Activated naive CD8-positive, alpha-beta T cell treated with anti-CD3 and anti-CD28 coated beads, Interleukin-2, amount 10 ng/mL, durations not matched to agents 7 days and 5 days (primary cell): ENCODE measurements around the gene FOXK1. TPM values are rescaled to one million over a fixed set of nuclear protein-coding genes. Genes with fewer than 3 reads are reported as not detected.

ENCODE experiments used
- ATAC-seq: fragments of 150-1000 bp; cut with Tn5 transposase; one replicate; pipeline ENCODE4 v1.10.0; 2021; ENCODE audit warnings: low read depth, moderate library complexity
- POLR2A ChIA-PET: fragments of 350-600 bp; sonication (Branson Sonifier 250); formaldehyde crosslinking; loops from one replicate; lab custom pipeline; 2021; ENCODE audit warnings: antibody characterized with exemption; lab: Charles Lee
- DNase-seq: peaks from one replicate; pipeline ENCODE4 v3.0.0; 2021
- H3K27ac Mint-ChIP-seq: one replicate; pipeline ENCODE4 v1.8.0; 2022; ENCODE audit warnings: mild to moderate bottlenecking, mixed read lengths
- H3K27me3 Mint-ChIP-seq: one replicate; pipeline ENCODE4 v1.8.0; 2022; ENCODE audit warnings: mild to moderate bottlenecking, moderate library complexity, mixed read lengths
- H3K36me3 Mint-ChIP-seq: one replicate; pipeline ENCODE4 v1.8.0; 2021; ENCODE audit warnings: mild to moderate bottlenecking, mixed read lengths
- H3K4me1 Mint-ChIP-seq: one replicate; pipeline ENCODE4 v1.8.0; 2021; ENCODE audit warnings: mixed read lengths
- H3K4me3 Mint-ChIP-seq: one replicate; pipeline ENCODE4 v1.8.0; 2022; ENCODE audit warnings: mild to moderate bottlenecking, moderate library complexity, mixed read lengths
- H3K9me3 Mint-ChIP-seq: one replicate; pipeline ENCODE4 v1.8.0; 2021; ENCODE audit warnings: mixed read lengths
- total RNA-seq, 2 experiments: library from RNA; stranded (reverse); gene quantifications; one replicate each; pipeline ENCODE4 v1.2.3, GENCODE V29; 2021

FOXK1 gene
- total RNA-seq, 2 experiments from 2014 or later, result 41.7 to 42.1 TPM

- POLR2A ChIA-PET, result interaction anchor here (0.9 to 4.0 kb wide), 8 partner anchors 9 to 82 kb away, joined by 3 to 38 read pairs (median 6); partner anchors contain the start of gene AP5Z1
- Mint-ChIP-seq H3K9me3 (no peaks in the 10 kb centered on the region), H3K4me3 (peak overlapping the region; percentile 91), H3K27ac (peak overlapping the region; percentile 92), H3K36me3 (peaks cover 4% of the 10 kb centered on the region), H3K4me1 (peaks cover 27% of the 10 kb centered on the region), H3K27me3 (no peaks in the 10 kb centered on the region)
- ATAC-seq, result peak; percentile 28
- no peak for DNase-seq
These were observed 42.5 kb downstream of the FOXK1 start for GRCh38 chr7:4724648-4725013.

- peaks cover 26% of the 10 kb centered on the region for H3K4me1 Mint-ChIP-seq
- no peaks in the 10 kb centered on the region for H3K9me3 Mint-ChIP-seq
- H3K27ac Mint-ChIP-seq, result peak overlapping the region; percentile 92
- H3K4me3 Mint-ChIP-seq, result peak overlapping the region; percentile 91
- DNase-seq (peak; percentile 72), ATAC-seq (peak; percentile 81)
- peaks cover 4% of the 10 kb centered on the region for H3K36me3 Mint-ChIP-seq
- POLR2A ChIA-PET, result interaction anchor here (0.5 to 4.0 kb wide), 12 partner anchors 8 to 795 kb away, joined by 3 to 38 read pairs (median 4); partner anchors contain the start of gene AP5Z1
- no peaks in the 10 kb centered on the region for H3K27me3 Mint-ChIP-seq
These were observed 43.1 kb downstream of the FOXK1 start for GRCh38 chr7:4725014-4725849.

- H3K27me3 Mint-ChIP-seq, result no peaks in the 10 kb centered on the region
- H3K27ac Mint-ChIP-seq, result peak overlapping the region; percentile 92
- peaks cover 4% of the 10 kb centered on the region for H3K36me3 Mint-ChIP-seq
- peaks cover 32% of the 10 kb centered on the region for H3K4me1 Mint-ChIP-seq
- no peak for DNase-seq
- no peaks in the 10 kb centered on the region for H3K9me3 Mint-ChIP-seq
- H3K4me3 Mint-ChIP-seq, result peak overlapping the region; percentile 91
- POLR2A ChIA-PET, result interaction anchor here (0.6 to 4.0 kb wide), 8 partner anchors 8 to 84 kb away, joined by 3 to 38 read pairs (median 6); partner anchors contain the start of gene AP5Z1
- ATAC-seq, result no peak
These were observed 43.9 kb downstream of the FOXK1 start for GRCh38 chr7:4725850-4726450.

- Mint-ChIP-seq H3K4me3 (peak overlapping the region; percentile 91), H3K4me1 (peaks cover 37% of the 10 kb centered on the region)
These were observed 44.5 kb downstream of the FOXK1 start for GRCh38 chr7:4726566-4726965.

GRCh38 chr7:4727914-4728705, 46.0 kb downstream of the FOXK1 start:
- H3K36me3 Mint-ChIP-seq, result peaks cover 10% of the 10 kb centered on the region
- peaks cover 45% of the 10 kb centered on the region for H3K4me1 Mint-ChIP-seq
- POLR2A ChIA-PET, result interaction anchor here (0.7 to 0.9 kb wide), 2 partner anchors 87 to 832 kb away, joined by 5 to 9 read pairs; no protein-coding TSS in a partner anchor
- ATAC-seq (no peak), DNase-seq (no peak)
- no peak overlapping the region for H3K27ac Mint-ChIP-seq
- H3K9me3 Mint-ChIP-seq, result no peaks in the 10 kb centered on the region
- no peak overlapping the region for H3K4me3 Mint-ChIP-seq
- H3K27me3 Mint-ChIP-seq, result no peaks in the 10 kb centered on the region

More at GRCh38 chr7:4726566-4726965, 44.5 kb downstream of the FOXK1 start:
- POLR2A ChIA-PET, result interaction anchor here (1.4 to 4.0 kb wide), 4 partner anchors 8 to 84 kb away, joined by 7 to 38 read pairs (median 22); partner anchors contain the start of gene AP5Z1
- Mint-ChIP-seq H3K27me3 (no peaks in the 10 kb centered on the region), H3K9me3 (no peaks in the 10 kb centered on the region), H3K36me3 (peaks cover 4% of the 10 kb centered on the region), H3K27ac (peak overlapping the region; percentile 92)
- DNase-seq, result no peak
- no peak for ATAC-seq

- Mint-ChIP-seq H3K27ac (no peak overlapping the region), H3K4me1 (peaks cover 53% of the 10 kb centered on the region), H3K9me3 (no peaks in the 10 kb centered on the region), H3K36me3 (peaks cover 7% of the 10 kb centered on the region), H3K27me3 (no peaks in the 10 kb centered on the region), H3K4me3 (no peak overlapping the region)
- ATAC-seq (no peak), DNase-seq (no peak)
- POLR2A ChIA-PET, result interaction anchor here (1.4 kb wide), 1 partner anchor 88 kb away, joined by 4 read pairs; no protein-coding TSS in a partner anchor
These were observed 47.2 kb downstream of the FOXK1 start for GRCh38 chr7:4729266-4729665.

- no peak for ATAC-seq
- Mint-ChIP-seq H3K27ac (peak overlapping the region; percentile 48), H3K4me1 (peaks cover 52% of the 10 kb centered on the region), H3K9me3 (no peaks in the 10 kb centered on the region), H3K36me3 (peaks cover 6% of the 10 kb centered on the region), H3K27me3 (no peaks in the 10 kb centered on the region), H3K4me3 (peak overlapping the region; percentile 65)
- POLR2A ChIA-PET, result interaction anchor here (1.0 to 1.4 kb wide), 2 partner anchors 16 to 89 kb away, joined by 4 to 5 read pairs; no protein-coding TSS in a partner anchor
- no peak for DNase-seq
These were observed 48.2 kb downstream of the FOXK1 start for GRCh38 chr7:4730276-4730675.

- peaks cover 6% of the 10 kb centered on the region for H3K36me3 Mint-ChIP-seq
- peaks cover 47% of the 10 kb centered on the region for H3K4me1 Mint-ChIP-seq
- peak overlapping the region; percentile 65 for H3K4me3 Mint-ChIP-seq
- no peaks in the 10 kb centered on the region for H3K27me3 Mint-ChIP-seq
- DNase-seq, result no peak
- POLR2A ChIA-PET, result interaction anchor here (5.9 kb wide), 1 partner anchor 14 kb away, joined by 43 read pairs; no protein-coding TSS in a partner anchor
- no peaks in the 10 kb centered on the region for H3K9me3 Mint-ChIP-seq
- peak overlapping the region; percentile 45 for H3K27ac Mint-ChIP-seq
- no peak for ATAC-seq
These were observed 48.9 kb downstream of the FOXK1 start for GRCh38 chr7:4730971-4731370.

GRCh38 chr7:4731803-4732202, 49.7 kb downstream of the FOXK1 start:
- Mint-ChIP-seq H3K27me3 (no peaks in the 10 kb centered on the region), H3K4me1 (peaks cover 44% of the 10 kb centered on the region)

GRCh38 chr7:4733936-4734528, 51.9 kb downstream of the FOXK1 start:
- ATAC-seq, result peak; percentile 69
- H3K9me3 Mint-ChIP-seq, result no peaks in the 10 kb centered on the region
- H3K4me3 Mint-ChIP-seq, result peak overlapping the region; percentile 75
- H3K36me3 Mint-ChIP-seq, result peaks cover 10% of the 10 kb centered on the region
- H3K27ac Mint-ChIP-seq, result peak overlapping the region; percentile 74
- peaks cover 52% of the 10 kb centered on the region for H3K4me1 Mint-ChIP-seq
- DNase-seq, result peak; percentile 65
- H3K27me3 Mint-ChIP-seq, result no peaks in the 10 kb centered on the region
- POLR2A ChIA-PET, result interaction anchor here (1.5 to 5.9 kb wide), 4 partner anchors 8 to 92 kb away, joined by 4 to 43 read pairs (median 8); no protein-coding TSS in a partner anchor

More at GRCh38 chr7:4731803-4732202, 49.7 kb downstream of the FOXK1 start:
- H3K4me3 Mint-ChIP-seq, result no peak overlapping the region
- DNase-seq, result no peak
- no peaks in the 10 kb centered on the region for H3K9me3 Mint-ChIP-seq
- no peak overlapping the region for H3K27ac Mint-ChIP-seq
- no peak for ATAC-seq
- peaks cover 6% of the 10 kb centered on the region for H3K36me3 Mint-ChIP-seq
- POLR2A ChIA-PET, result interaction anchor here (5.9 kb wide), 1 partner anchor 14 kb away, joined by 43 read pairs; no protein-coding TSS in a partner anchor

- Mint-ChIP-seq H3K27me3 (no peaks in the 10 kb centered on the region), H3K36me3 (peaks cover 13% of the 10 kb centered on the region), H3K9me3 (no peaks in the 10 kb centered on the region), H3K27ac (peak overlapping the region; percentile 25), H3K4me1 (peaks cover 59% of the 10 kb centered on the region), H3K4me3 (no peak overlapping the region)
- POLR2A ChIA-PET, result interaction anchor here (1.3 to 5.9 kb wide), 4 partner anchors 9 to 93 kb away, joined by 6 to 43 read pairs (median 8); no protein-coding TSS in a partner anchor
- DNase-seq (no peak), ATAC-seq (no peak)
These were observed 52.7 kb downstream of the FOXK1 start for GRCh38 chr7:4734587-4735345.
